ENCODE data around the gene KL. TPM values are rescaled to one million over a fixed set of nuclear protein-coding genes. Genes with fewer than 3 reads are reported as not detected.

Gene KL
- total and polyA plus RNA-seq, 2 experiments from 2014 or later = 0.03 TPM; not detected in 1

GRCh38 chr13:33026489-33027152 lies 10.4 kb downstream of the KL start:
- H2AFZ ChIP-seq = no peak overlapping the region
- no peak overlapping the region for H3K4me3 ChIP-seq
- no peak overlapping the region for H3K4me3 Mint-ChIP-seq
- no peak overlapping the region for H3K4me2 ChIP-seq
- no peaks in the 10 kb centered on the region for H3F3A ChIP-seq (replicated peaks; ENCODE audit: low read depth)
- peaks cover 5% of the 10 kb centered on the region for H3K27me3 Mint-ChIP-seq (ENCODE audit: insufficient read depth, low read depth, poor library complexity)
- H3K4me1 Mint-ChIP-seq = peaks cover 22% of the 10 kb centered on the region
- H3K36me3 Mint-ChIP-seq (ENCODE audit: low read depth) = no peaks in the 10 kb centered on the region
- no peaks in the 10 kb centered on the region for H3K36me3 ChIP-seq (ENCODE audit: insufficient read depth)
- DNase-seq (ENCODE audit: low spot score) = peak; percentile 7
- H3K9me3 Mint-ChIP-seq = no peaks in the 10 kb centered on the region
- no peak for TF ChIP-seq ZNF462 (CRISPR knock-in tag; IDR thresholded peaks at IDR 0.05)
- TF ChIP-seq NANOG (IDR thresholded peaks at IDR 0.05; ENCODE audit: borderline replicate concordance) = no peak
- TF ChIP-seq JUNB (IDR thresholded peaks at IDR 0.05; ENCODE audit: unreplicated experiment) = no peak
- H3K79me2 ChIP-seq (replicated peaks; ENCODE audit: insufficient read depth) = no peaks in the 10 kb centered on the region
- no peak overlapping the region for H3K27ac ChIP-seq (ENCODE audit: low read depth)
- H3K9me2 ChIP-seq (ENCODE audit: insufficient read depth) = peaks cover 5% of the 10 kb centered on the region; the same call in 1 of the 2 replicates
- no peaks in the 10 kb centered on the region for H3K27me3 ChIP-seq (ENCODE audit: insufficient read depth)
- no peaks in the 10 kb centered on the region for H3K4me1 ChIP-seq (ENCODE audit: insufficient read depth)
- no peak for ATAC-seq
- no peaks in the 10 kb centered on the region for H4K20me1 ChIP-seq (replicated peaks; ENCODE audit: insufficient read depth)
- no peak overlapping the region for H3K27ac Mint-ChIP-seq

- Histone ChIP-seq H3K9me2 (ENCODE audit: insufficient read depth) (peaks cover 5% of the 10 kb centered on the region; the same call in 1 of the 2 replicates), H3K4me1 (ENCODE audit: insufficient read depth) (peaks cover 4% of the 10 kb centered on the region; the same call in 1 of the 2 replicates), H3K27ac (ENCODE audit: low read depth) (no peak overlapping the region), H3K4me3 (no peak overlapping the region), H3K27me3 (ENCODE audit: insufficient read depth) (no peaks in the 10 kb centered on the region), H3K79me2 (replicated peaks; ENCODE audit: insufficient read depth) (no peaks in the 10 kb centered on the region), H3K36me3 (ENCODE audit: insufficient read depth) (no peaks in the 10 kb centered on the region), H3K4me2 (no peak overlapping the region), H2AFZ (no peak overlapping the region), H4K20me1 (replicated peaks; ENCODE audit: insufficient read depth) (no peaks in the 10 kb centered on the region), H3F3A (replicated peaks; ENCODE audit: low read depth) (no peaks in the 10 kb centered on the region)
- ATAC-seq (no peak), DNase-seq (ENCODE audit: low spot score) (no peak)
- H3K27me3 Mint-ChIP-seq (ENCODE audit: insufficient read depth, low read depth, poor library complexity) = peaks cover 5% of the 10 kb centered on the region
- no peaks in the 10 kb centered on the region for H3K36me3 Mint-ChIP-seq (ENCODE audit: low read depth)
- H3K9me3 Mint-ChIP-seq = no peaks in the 10 kb centered on the region
- H3K4me1 Mint-ChIP-seq = peaks cover 30% of the 10 kb centered on the region
- no peak overlapping the region for H3K27ac Mint-ChIP-seq
- H3K4me3 Mint-ChIP-seq = no peak overlapping the region
- no peak for TF ChIP-seq ZNF462 (CRISPR knock-in tag; IDR thresholded peaks at IDR 0.05)
- TF ChIP-seq POLR2AphosphoS5 (IDR thresholded peaks at IDR 0.05; ENCODE audit: low read depth) = no peak
- no peak for TF ChIP-seq NANOG (IDR thresholded peaks at IDR 0.05; ENCODE audit: borderline replicate concordance)
Measured at GRCh38 chr13:33028620-33029019, 12.4 kb downstream of the KL start.
